Measurements from ENCODE around the gene LRRC32. TPM values are rescaled to one million over a fixed set of nuclear protein-coding genes. Genes with fewer than 3 reads are reported as not detected.

The LRRC32 gene
- total RNA-seq, 1 donor from 2014 or later = 6.8 TPM

- H3K36me3 ChIP-seq (ENCODE audit: control insufficient read depth, insufficient read depth, low read length) = no peaks in the 10 kb centered on the region
- DNase-seq (ENCODE audit: low read depth) = no peak
These were observed 53.6 kb downstream of the LRRC32 start for GRCh38 chr11:76616676-76617552.

GRCh38 chr11:76615950-76616349 lies 54.6 kb downstream of the LRRC32 start:
- H3K36me3 ChIP-seq (ENCODE audit: control insufficient read depth, insufficient read depth, low read length) = no peaks in the 10 kb centered on the region
- no peak overlapping the region for H3K4me3 ChIP-seq (ENCODE audit: low read depth, low read length)
- DNase-seq (ENCODE audit: low read depth) = no peak
- no peak for TF ChIP-seq CTCF (IDR thresholded peaks at IDR 0.05; ENCODE audit: insufficient read depth, low read length, poor library complexity, severe bottlenecking)
- no peaks in the 10 kb centered on the region for H3K27me3 ChIP-seq (ENCODE audit: control insufficient read depth, insufficient read depth, low read length)

More at GRCh38 chr11:76616676-76617552, 53.6 kb downstream of the LRRC32 start:
- Histone ChIP-seq H3K27me3 (ENCODE audit: control insufficient read depth, insufficient read depth, low read length) (no peaks in the 10 kb centered on the region), H3K4me3 (ENCODE audit: low read depth, low read length) (no peak overlapping the region)
- no peak for TF ChIP-seq CTCF (IDR thresholded peaks at IDR 0.05; ENCODE audit: insufficient read depth, low read length, poor library complexity, severe bottlenecking)

- Histone ChIP-seq H3K36me3 (ENCODE audit: control insufficient read depth, insufficient read depth, low read length) (no peaks in the 10 kb centered on the region), H3K4me3 (ENCODE audit: low read depth, low read length) (no peak overlapping the region), H3K27me3 (ENCODE audit: control insufficient read depth, insufficient read depth, low read length) (no peaks in the 10 kb centered on the region)
- DNase-seq (ENCODE audit: low read depth) = no peak
- TF ChIP-seq CTCF (IDR thresholded peaks at IDR 0.05; ENCODE audit: insufficient read depth, low read length, poor library complexity, severe bottlenecking) = no peak
These were observed 55.9 kb downstream of the LRRC32 start for GRCh38 chr11:76614471-76615179.

GRCh38 chr11:76613901-76614300 lies 56.6 kb downstream of the LRRC32 start:
- no peak for DNase-seq (ENCODE audit: low read depth)
- no peak for TF ChIP-seq CTCF (IDR thresholded peaks at IDR 0.05; ENCODE audit: insufficient read depth, low read length, poor library complexity, severe bottlenecking)
- Histone ChIP-seq H3K4me3 (ENCODE audit: low read depth, low read length) (no peak overlapping the region), H3K36me3 (ENCODE audit: control insufficient read depth, insufficient read depth, low read length) (no peaks in the 10 kb centered on the region), H3K27me3 (ENCODE audit: control insufficient read depth, insufficient read depth, low read length) (no peaks in the 10 kb centered on the region)

- no peak for TF ChIP-seq CTCF (IDR thresholded peaks at IDR 0.05; ENCODE audit: insufficient read depth, low read length, poor library complexity, severe bottlenecking)
These were observed 58.3 kb downstream of the LRRC32 start for GRCh38 chr11:76612226-76612625.

More at GRCh38 chr11:76612226-76612625, 58.3 kb downstream of the LRRC32 start:
- Histone ChIP-seq H3K27me3 (ENCODE audit: control insufficient read depth, insufficient read depth, low read length) (no peaks in the 10 kb centered on the region), H3K36me3 (ENCODE audit: control insufficient read depth, insufficient read depth, low read length) (no peaks in the 10 kb centered on the region), H3K4me3 (ENCODE audit: low read depth, low read length) (no peak overlapping the region)
- no peak for DNase-seq (ENCODE audit: low read depth)
